SK-N-SH (cell line): ENCODE results near the gene LYRM4. TPM values are rescaled to one million over a fixed set of nuclear protein-coding genes. Genes with fewer than 3 reads are reported as not detected.

Experiments
- CTCF ChIA-PET: fragments of 300-600, 350-600 bp; formaldehyde crosslinking; extraction: SDS; loops from one replicate; lab custom pipeline; 2021; lab: Yijun Ruan, JAX
- POLR2A ChIA-PET: fragments of 350-600 bp; sonication (Branson Sonifier 250); formaldehyde crosslinking; extraction: SDS; loops from one replicate; lab custom pipeline; 2020; ENCODE audit warnings: antibody characterized with exemption, inconsistent platforms; lab: Yijun Ruan, JAX
- DNase-seq: peaks from one replicate; pipeline ENCODE4 v3.0.0; 2012
- H2AFZ ChIP-seq: fragments of 200-600 bp; sonication (generic); 2 replicates; pipeline ENCODE4 v1.8.1; 2016; ENCODE audit warnings: antibody characterized with exemption, mild to moderate bottlenecking, low read depth
- H3F3A ChIP-seq: fragments of 200-600 bp; sonication (generic); replicated peaks from 2 replicates; pipeline ENCODE3; 2016; ENCODE audit warnings: antibody characterized with exemption, mild to moderate bottlenecking; ENCODE audit not compliant: insufficient read depth
- H3K27ac ChIP-seq, 2 experiments: fragments of 200-500 bp in 1 of 2; fragments of 200-600 bp in 1 of 2; sonication (Bioruptor generic) in 1 of 2; sonication (generic), shearing (Covaris generic) in 1 of 2; 2 replicates each; pipeline versions ENCODE4 v1.5.1 to v1.6.1; 2014 to 2016; ENCODE audit warnings: low read depth in 2 of 2, inconsistent platforms in 1 of 2, low read length in 1 of 2, mild to moderate bottlenecking in 1 of 2, mixed read lengths in 1 of 2
- H3K27me3 ChIP-seq: fragments of 200-600 bp; sonication (generic), shearing (Covaris generic); 2 replicates; pipeline ENCODE4 v1.6.1; 2016; ENCODE audit warnings: mixed run types; ENCODE audit not compliant: insufficient read depth
- H3K36me3 ChIP-seq, 2 experiments: fragments of 200-500 bp in 1 of 2; fragments of 200-600 bp in 1 of 2; sonication (Bioruptor generic) in 1 of 2; sonication (generic) in 1 of 2; replicated peaks in 1 of 2; 2 replicates each; pipeline versions ENCODE3 to v1.5.1; 2014 to 2016; ENCODE audit warnings: low read length in 1 of 2, mild to moderate bottlenecking in 1 of 2; ENCODE audit not compliant: insufficient read depth in 2 of 2, control insufficient read depth in 1 of 2
- H3K4me1 ChIP-seq, 2 experiments: fragments of 200-500 bp in 1 of 2; fragments of 200-600 bp in 1 of 2; sonication (Bioruptor generic) in 1 of 2; sonication (generic), shearing (Covaris generic) in 1 of 2; 2 replicates each; pipeline versions ENCODE4 v1.5.1 to v1.6.1; 2014 to 2016; ENCODE audit warnings: low read depth in 1 of 2, low read length in 1 of 2, mixed run types in 1 of 2; ENCODE audit not compliant: insufficient read depth in 2 of 2, control insufficient read depth in 1 of 2
- H3K4me2 ChIP-seq: fragments of 200-600 bp; sonication (generic), shearing (Covaris generic); 2 replicates; pipeline ENCODE4 v1.6.1; 2017; ENCODE audit warnings: mixed run types
- H3K4me3 ChIP-seq, 2 experiments: fragments of 200-500 bp in 1 of 2; fragments of 200-600 bp in 1 of 2; sonication (Bioruptor generic) in 1 of 2; sonication (generic), shearing (Covaris generic) in 1 of 2; 2 replicates each; pipeline versions ENCODE4 v1.5.1 to v1.8.1; 2014 to 2016; ENCODE audit warnings: low read depth in 2 of 2, inconsistent platforms in 1 of 2, low read length in 1 of 2, mild to moderate bottlenecking in 1 of 2, mixed read lengths in 1 of 2, moderate library complexity in 1 of 2
- H3K79me2 ChIP-seq: fragments of 200-600 bp; sonication (generic); 2 replicates; pipeline ENCODE4 v1.8.1; 2017; ENCODE audit warnings: mild to moderate bottlenecking; ENCODE audit not compliant: insufficient read depth
- H3K9ac ChIP-seq: fragments of 200-600 bp; sonication (generic); 2 replicates; pipeline ENCODE4 v1.6.1; 2017; ENCODE audit warnings: mixed run types
- H3K9me2 ChIP-seq: fragments of 200-600 bp; sonication (generic); 2 replicates; pipeline ENCODE4 v1.6.1; 2017; ENCODE audit warnings: mixed run types
- H3K9me3 ChIP-seq: fragments of 200-600 bp; sonication (generic); 2 replicates; pipeline ENCODE4 v1.6.1; 2017; ENCODE audit warnings: mixed run types, mild to moderate bottlenecking, moderate library complexity
- H4K20me1 ChIP-seq: fragments of 200-600 bp; sonication (generic); 2 replicates; pipeline ENCODE4 v1.6.1; 2017; ENCODE audit warnings: mild to moderate bottlenecking, mixed run types; ENCODE audit not compliant: insufficient read depth
- EP300 ChIP-seq, 2 experiments: IDR thresholded peaks; 2 replicates each; pipeline versions ENCODE4 v1.4.0 to v1.6.1; 2012; ENCODE audit warnings: borderline replicate concordance in 1 of 2, low read depth in 1 of 2, low read length in 1 of 2
- EZH2phosphoT487 ChIP-seq: fragments of 200-600 bp; sonication (generic); IDR thresholded peaks from 2 replicates; pipeline ENCODE4 v1.6.1; 2017; ENCODE audit warnings: low read depth, mixed run types, mild to moderate bottlenecking, antibody characterized with exemption, moderate library complexity, borderline replicate concordance
- FOSL2 ChIP-seq: IDR thresholded peaks from 2 replicates; pipeline ENCODE4 v1.4.0; 2012; ENCODE audit warnings: low read depth, mild to moderate bottlenecking, moderate library complexity, borderline replicate concordance
- FOXM1 ChIP-seq: IDR thresholded peaks from 2 replicates; pipeline ENCODE4 v1.4.0; 2012; ENCODE audit warnings: low read depth, mild to moderate bottlenecking
- IRF3 ChIP-seq: fragments of 150-350 bp; IDR thresholded peaks from 2 replicates; pipeline ENCODE4 v1.6.1; 2016; ENCODE audit warnings: mild to moderate bottlenecking, low read depth, low read length
- MXI1 ChIP-seq: IDR thresholded peaks from 2 replicates; pipeline ENCODE4 v1.6.1; 2012; ENCODE audit warnings: mild to moderate bottlenecking, low read depth, low read length, improper control_type of control experiment
- NFIC ChIP-seq: IDR thresholded peaks from 2 replicates; pipeline ENCODE4 v1.4.0; 2012; ENCODE audit warnings: borderline replicate concordance
- NRF1 ChIP-seq: IDR thresholded peaks from 2 replicates; pipeline ENCODE4 v1.6.1; 2012; ENCODE audit warnings: low read depth, mild to moderate bottlenecking, low read length
- RAD21 ChIP-seq: IDR thresholded peaks from 2 replicates; pipeline ENCODE4 v1.6.1; 2012; ENCODE audit warnings: mild to moderate bottlenecking, low read length
- RCOR1 ChIP-seq: fragments of 150-350 bp; IDR thresholded peaks from 2 replicates; pipeline ENCODE4 v1.6.1; 2017; ENCODE audit warnings: antibody characterized with exemption, low read length
- SMC3 ChIP-seq: IDR thresholded peaks from 2 replicates; pipeline ENCODE4 v1.6.1; 2012; ENCODE audit warnings: low read depth, low read length, improper control_type of control experiment
- TCF12 ChIP-seq: IDR thresholded peaks from 2 replicates; pipeline ENCODE4 v1.4.0; 2012
- TEAD4 ChIP-seq: IDR thresholded peaks from 2 replicates; pipeline ENCODE4 v1.4.0; 2012; ENCODE audit warnings: mild to moderate bottlenecking, borderline replicate concordance; ENCODE audit not compliant: insufficient read depth
- USF2 ChIP-seq: fragments of 150-350 bp; IDR thresholded peaks from 2 replicates; pipeline ENCODE4 v1.6.1; 2017; ENCODE audit warnings: antibody characterized with exemption, low read length, low read depth, borderline replicate concordance
- YY1 ChIP-seq: IDR thresholded peaks from 2 replicates; pipeline ENCODE4 v1.4.0; 2012; ENCODE audit warnings: low read depth, mild to moderate bottlenecking
- WGBS: methylation state at CpG from one replicate; pipeline ENCODE4 v1.1.6; 2017; ENCODE audit warnings: low lambda C conversion rate; 5-methylcytosine and 5-hydroxymethylcytosine counted together
- polyA plus RNA-seq, 3 experiments: library from polyadenylated mRNA; depleted of rRNA; stranded (reverse); fragments of >200 nt; gene quantifications; 2 replicates each; pipeline ENCODE4 v1.2.3, GENCODE V29; 2012
- TF ChIP-seq, protein P1 (sequence below): IDR thresholded peaks from 2 replicates; pipeline ENCODE4 v1.4.0; 2012; ENCODE audit warnings: low read depth, borderline replicate concordance

Gene LYRM4
- polyA plus RNA-seq, 1 of the 3 experiments (the other 2 are of a cell fraction): 37.2 TPM

DNA sequence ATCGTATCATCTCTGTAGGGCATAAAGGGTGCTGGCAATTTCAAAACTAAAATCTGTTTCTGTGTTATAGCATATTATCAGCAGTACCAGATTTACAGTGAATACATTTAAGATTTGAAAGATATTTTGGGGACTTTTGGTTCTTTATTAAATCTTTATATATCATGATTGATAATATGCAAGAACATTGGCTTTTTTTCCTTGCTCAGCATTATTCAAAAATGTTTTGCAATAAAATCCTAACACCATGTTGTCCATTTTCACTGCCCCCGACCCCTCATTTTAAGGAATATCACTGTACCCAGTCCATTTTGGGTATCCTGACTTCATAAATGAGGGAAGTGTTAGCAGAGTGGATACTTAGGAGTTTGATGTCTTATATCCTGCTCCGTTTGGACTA, 16.8 kb upstream of the LYRM4 start:
- 89% methylated on average over 3 of the region's 3 CpGs for WGBS

GRCh38 chr6:5276581-5276980, 15.8 kb upstream of the LYRM4 start:
- 100% methylated on average over 2 of the region's 2 CpGs for WGBS

More for the DNA sequence above, 16.8 kb upstream of the LYRM4 start:
- H3K4me1 ChIP-seq: no peaks in the 10 kb centered on the region; a peak in 1 of 4 replicates
- H3K9me2 ChIP-seq: no peaks in the 10 kb centered on the region
- no peak overlapping the region for H3K9ac ChIP-seq
- no peaks in the 10 kb centered on the region for H4K20me1 ChIP-seq
- H3F3A ChIP-seq: peaks cover 3% of the 10 kb centered on the region
- H3K4me2 ChIP-seq: no peak overlapping the region
- H3K9me3 ChIP-seq: no peaks in the 10 kb centered on the region
- H3K27me3 ChIP-seq: no peaks in the 10 kb centered on the region
- CTCF ChIA-PET: interaction anchor here (0.6 to 2.0 kb wide), 2 partner anchors 134 to 194 kb away, joined by 3 to 9 read pairs; no protein-coding TSS in a partner anchor
- no peak for TF ChIP-seq USF2
- no peak for TF ChIP-seq TEAD4
- no peak for TF ChIP-seq YY1
- no peak for TF ChIP-seq FOSL2
- TF ChIP-seq, protein P1, sequence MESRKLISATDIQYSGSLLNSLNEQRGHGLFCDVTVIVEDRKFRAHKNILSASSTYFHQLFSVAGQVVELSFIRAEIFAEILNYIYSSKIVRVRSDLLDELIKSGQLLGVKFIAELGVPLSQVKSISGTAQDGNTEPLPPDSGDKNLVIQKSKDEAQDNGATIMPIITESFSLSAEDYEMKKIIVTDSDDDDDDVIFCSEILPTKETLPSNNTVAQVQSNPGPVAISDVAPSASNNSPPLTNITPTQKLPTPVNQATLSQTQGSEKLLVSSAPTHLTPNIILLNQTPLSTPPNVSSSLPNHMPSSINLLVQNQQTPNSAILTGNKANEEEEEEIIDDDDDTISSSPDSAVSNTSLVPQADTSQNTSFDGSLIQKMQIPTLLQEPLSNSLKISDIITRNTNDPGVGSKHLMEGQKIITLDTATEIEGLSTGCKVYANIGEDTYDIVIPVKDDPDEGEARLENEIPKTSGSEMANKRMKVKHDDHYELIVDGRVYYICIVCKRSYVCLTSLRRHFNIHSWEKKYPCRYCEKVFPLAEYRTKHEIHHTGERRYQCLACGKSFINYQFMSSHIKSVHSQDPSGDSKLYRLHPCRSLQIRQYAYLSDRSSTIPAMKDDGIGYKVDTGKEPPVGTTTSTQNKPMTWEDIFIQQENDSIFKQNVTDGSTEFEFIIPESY: no peak
- TF ChIP-seq RCOR1: no peak
- no peak for TF ChIP-seq SMC3
- no peak for TF ChIP-seq RAD21
- TF ChIP-seq EP300 (IDR thresholded peaks at IDR 0.05; ENCODE audit: borderline replicate concordance in 1 of 2, low read depth in 1 of 2, low read length in 1 of 2): no peak
- TF ChIP-seq IRF3: no peak
- no peak for TF ChIP-seq NFIC
- TF ChIP-seq EZH2phosphoT487: no peak
- TF ChIP-seq TCF12: no peak
- TF ChIP-seq MXI1: no peak
- TF ChIP-seq FOXM1: no peak
- TF ChIP-seq, all 33 proteins: peak for 0
- no peak for DNase-seq
- Histone ChIP-seq H3K36me3 (peaks cover 0 to 3% of the 10 kb centered on the region in 2 experiments), H3K4me3 (no peak overlapping the region), H3K27ac (no peak overlapping the region), H2AFZ (no peak overlapping the region), H3K79me2 (peaks cover 4% of the 10 kb centered on the region; the same call in 1 of the 2 replicates)
- POLR2A ChIA-PET: no interaction called here

More at GRCh38 chr6:5276581-5276980, 15.8 kb upstream of the LYRM4 start:
- peaks cover 4% of the 10 kb centered on the region for H3F3A ChIP-seq
- no peaks in the 10 kb centered on the region for H3K27me3 ChIP-seq
- H4K20me1 ChIP-seq: no peaks in the 10 kb centered on the region
- no peaks in the 10 kb centered on the region for H3K9me2 ChIP-seq
- H2AFZ ChIP-seq: no peak overlapping the region
- no peak overlapping the region for H3K4me2 ChIP-seq
- H3K4me3 ChIP-seq: no peak overlapping the region
- no peak for DNase-seq
- peaks cover 0 to 3% of the 10 kb centered on the region in 2 experiments for H3K36me3 ChIP-seq
- H3K27ac ChIP-seq: no peak overlapping the region
- no peaks in the 10 kb centered on the region for H3K9me3 ChIP-seq
- H3K9ac ChIP-seq: no peak overlapping the region
- CTCF ChIA-PET: interaction anchor here (1.2 to 2.0 kb wide), 2 partner anchors 43 to 133 kb away, joined by 3 to 9 read pairs; no protein-coding TSS in a partner anchor
- peaks cover 9% of the 10 kb centered on the region; the same call in 1 of the 2 replicates for H3K79me2 ChIP-seq
- no peaks in the 10 kb centered on the region; a peak in 1 of 4 replicates for H3K4me1 ChIP-seq
- TF ChIP-seq IRF3 (no peak), USF2 (no peak), TEAD4 (no peak), NRF1 (no peak), RAD21 (no peak), EZH2phosphoT487 (no peak)
- POLR2A ChIA-PET: no interaction called here
